ENCODE measurements around the gene ZNG1B. TPM values are rescaled to one million over a fixed set of nuclear protein-coding genes. Genes with fewer than 3 reads are reported as not detected.
"Not testable (repeated sequence)": the region's sequence is repeated elsewhere in the genome, so short reads cannot be mapped to it uniquely, and the experiment has no call there.

The ZNG1B gene
- total RNA-seq = 19.2 TPM

DNA sequence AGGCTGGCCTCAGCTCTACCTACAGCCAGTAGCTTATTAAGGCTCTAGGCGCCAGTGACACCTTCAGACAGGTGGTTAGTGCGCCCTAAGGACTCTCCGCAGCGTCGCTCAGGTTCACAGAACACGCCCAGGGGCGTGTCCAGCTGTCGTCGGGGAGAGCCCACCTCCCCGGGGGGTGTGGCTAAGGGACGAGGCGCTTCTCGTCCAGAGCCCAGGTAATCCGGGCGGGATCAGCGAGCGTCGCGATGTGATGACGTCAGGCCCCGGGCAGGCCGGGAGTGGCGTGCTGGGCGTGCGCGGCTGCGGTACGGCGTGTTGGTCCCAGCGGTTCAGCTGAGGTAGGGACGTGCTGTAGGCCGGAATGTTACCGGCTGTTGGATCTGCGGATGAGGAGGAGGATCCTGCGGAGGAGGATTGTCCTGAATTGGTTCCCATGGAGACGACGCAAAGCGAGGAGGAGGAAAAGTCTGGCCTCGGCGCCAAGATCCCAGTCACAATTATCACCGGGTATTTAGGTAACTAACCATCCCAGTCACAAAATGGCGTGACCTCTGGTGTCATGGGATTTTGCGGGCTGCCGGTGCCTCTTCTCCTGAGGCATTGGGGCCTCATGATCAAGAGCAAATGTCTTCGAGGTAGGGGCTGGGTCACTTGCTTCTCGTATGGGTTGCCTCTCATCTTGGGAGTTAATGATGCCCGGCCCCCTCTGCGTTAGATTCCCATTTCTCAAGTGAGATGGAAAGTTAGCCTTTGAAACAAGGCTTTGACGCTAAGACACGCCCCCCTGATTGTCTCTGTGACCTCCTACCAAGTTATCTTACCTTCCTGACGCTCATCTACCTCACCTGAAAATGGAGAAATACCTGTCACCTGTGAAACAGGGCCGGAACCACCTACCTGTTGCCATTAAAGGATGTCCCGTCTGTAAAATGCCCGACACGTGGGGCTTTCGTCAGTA lies at the start of gene ZNG1B:
TSS of gene ZNG1B (plus strand) at position 184 of the 958 bp plus-strand sequence. CDS start at position 362, 178 bp downstream.
- H3K9me3 ChIP-seq; H3K36me3 ChIP-seq; H3K27me3 ChIP-seq; intact Hi-C loops (cut with DNase I); H3K4me1 ChIP-seq: not testable (repeated sequence)
- peak in 1 of 2 donors; percentile 33 for TF ChIP-seq POLR2AphosphoS5 (IDR thresholded peaks at IDR 0.05; ENCODE audit: insufficient read depth in 1 of 2, low read depth in 1 of 2)
- H3K27ac ChIP-seq = peak within 1 kb of the TSS; percentile 73
- DNase-seq (ENCODE audit: extremely low spot score in 2 of 2) = peak in 1 of 2 donors; percentile 25
- H3K4me3 ChIP-seq = peak within 1 kb of the TSS; percentile 41 to 46

DNA sequence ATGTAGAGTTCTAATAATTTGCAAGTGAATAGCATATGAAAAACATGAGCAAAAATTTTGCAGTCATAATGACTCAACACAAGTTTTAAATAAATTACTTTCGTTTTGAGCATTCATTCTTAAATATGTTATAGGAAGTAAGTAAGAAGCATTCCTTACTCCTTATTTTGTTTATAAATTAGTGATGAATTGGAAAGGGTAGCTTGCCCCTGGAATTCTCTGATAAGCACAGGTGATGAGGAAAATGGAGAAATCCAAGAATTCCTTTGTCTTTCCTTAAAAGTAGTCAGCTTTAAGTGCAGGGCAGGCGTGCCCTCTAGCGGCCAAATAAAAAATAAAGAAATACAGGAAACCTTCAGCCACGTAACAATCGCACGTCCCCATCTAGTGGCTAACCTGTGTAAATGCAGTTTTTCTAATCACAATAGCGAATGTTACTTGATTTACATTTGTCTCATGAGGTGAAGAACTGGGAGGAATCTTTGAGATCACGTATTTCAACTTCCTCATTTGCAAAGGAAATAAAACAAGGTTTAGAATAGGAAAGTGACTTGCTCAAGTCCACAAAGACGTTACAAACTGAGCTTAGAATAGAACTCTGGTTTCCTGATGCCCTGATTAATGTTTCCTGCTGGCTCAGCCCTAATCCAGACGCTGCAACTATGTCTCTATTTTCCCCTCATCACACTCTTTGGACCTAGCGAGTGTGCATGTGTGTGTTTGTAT lies 47.2 kb upstream of the ZNG1B start:
- H3K36me3 ChIP-seq = no peaks in the 10 kb centered on the region
- no peaks in the 10 kb centered on the region for H3K27me3 ChIP-seq
- no peaks in the 10 kb centered on the region for H3K4me1 ChIP-seq
- intact Hi-C loops (cut with DNase I) = no loop called here
- TF ChIP-seq, protein P1, sequence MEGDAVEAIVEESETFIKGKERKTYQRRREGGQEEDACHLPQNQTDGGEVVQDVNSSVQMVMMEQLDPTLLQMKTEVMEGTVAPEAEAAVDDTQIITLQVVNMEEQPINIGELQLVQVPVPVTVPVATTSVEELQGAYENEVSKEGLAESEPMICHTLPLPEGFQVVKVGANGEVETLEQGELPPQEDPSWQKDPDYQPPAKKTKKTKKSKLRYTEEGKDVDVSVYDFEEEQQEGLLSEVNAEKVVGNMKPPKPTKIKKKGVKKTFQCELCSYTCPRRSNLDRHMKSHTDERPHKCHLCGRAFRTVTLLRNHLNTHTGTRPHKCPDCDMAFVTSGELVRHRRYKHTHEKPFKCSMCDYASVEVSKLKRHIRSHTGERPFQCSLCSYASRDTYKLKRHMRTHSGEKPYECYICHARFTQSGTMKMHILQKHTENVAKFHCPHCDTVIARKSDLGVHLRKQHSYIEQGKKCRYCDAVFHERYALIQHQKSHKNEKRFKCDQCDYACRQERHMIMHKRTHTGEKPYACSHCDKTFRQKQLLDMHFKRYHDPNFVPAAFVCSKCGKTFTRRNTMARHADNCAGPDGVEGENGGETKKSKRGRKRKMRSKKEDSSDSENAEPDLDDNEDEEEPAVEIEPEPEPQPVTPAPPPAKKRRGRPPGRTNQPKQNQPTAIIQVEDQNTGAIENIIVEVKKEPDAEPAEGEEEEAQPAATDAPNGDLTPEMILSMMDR (IDR thresholded peaks at IDR 0.05) = peak; percentile 47 to 98 (median 96)
- TF ChIP-seq POLR2A (IDR thresholded peaks at IDR 0.05) (no peak), POLR2AphosphoS5 (IDR thresholded peaks at IDR 0.05; ENCODE audit: insufficient read depth in 1 of 2, low read depth in 1 of 2) (peak in 1 of 2 donors; percentile 81)
- no peak overlapping the region for H3K27ac ChIP-seq
- peak overlapping the region in 1 of 2 donors; percentile 14 for H3K4me3 ChIP-seq
- H3K9me3 ChIP-seq = no peaks in the 10 kb centered on the region
- DNase-seq (ENCODE audit: extremely low spot score in 2 of 2) = no peak

DNA sequence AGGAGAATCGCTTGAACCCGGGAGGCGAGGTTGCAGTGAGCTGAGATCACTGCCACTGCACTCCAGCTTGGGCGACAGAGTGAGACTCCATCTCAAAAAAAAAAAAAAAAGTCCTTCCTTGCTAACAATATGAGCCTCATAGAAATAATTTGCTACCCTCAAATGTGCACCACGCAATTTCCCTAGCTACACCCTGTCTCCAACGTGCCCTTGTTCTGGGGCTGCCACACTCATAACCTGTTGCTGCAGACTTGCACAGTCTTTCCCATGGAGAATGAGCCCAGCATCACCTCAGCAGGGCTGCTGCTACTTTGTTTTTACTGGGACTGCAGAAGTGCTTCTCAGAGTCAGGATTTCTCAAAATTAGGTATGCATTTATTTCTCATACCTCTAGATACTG lies 46.4 kb upstream of the ZNG1B start:
- intact Hi-C loops (cut with DNase I) = no loop called here
- Histone ChIP-seq H3K27ac (no peak overlapping the region), H3K27me3 (no peaks in the 10 kb centered on the region), H3K9me3 (no peaks in the 10 kb centered on the region), H3K4me1 (no peaks in the 10 kb centered on the region), H3K4me3 (no peak overlapping the region), H3K36me3 (no peaks in the 10 kb centered on the region)
- no peak for DNase-seq (ENCODE audit: extremely low spot score in 2 of 2)
- TF ChIP-seq POLR2A (IDR thresholded peaks at IDR 0.05) = no peak
- TF ChIP-seq POLR2AphosphoS5 (IDR thresholded peaks at IDR 0.05; ENCODE audit: insufficient read depth in 1 of 2, low read depth in 1 of 2) = no peak
- TF ChIP-seq, protein P1 (IDR thresholded peaks at IDR 0.05) = no peak

DNA sequence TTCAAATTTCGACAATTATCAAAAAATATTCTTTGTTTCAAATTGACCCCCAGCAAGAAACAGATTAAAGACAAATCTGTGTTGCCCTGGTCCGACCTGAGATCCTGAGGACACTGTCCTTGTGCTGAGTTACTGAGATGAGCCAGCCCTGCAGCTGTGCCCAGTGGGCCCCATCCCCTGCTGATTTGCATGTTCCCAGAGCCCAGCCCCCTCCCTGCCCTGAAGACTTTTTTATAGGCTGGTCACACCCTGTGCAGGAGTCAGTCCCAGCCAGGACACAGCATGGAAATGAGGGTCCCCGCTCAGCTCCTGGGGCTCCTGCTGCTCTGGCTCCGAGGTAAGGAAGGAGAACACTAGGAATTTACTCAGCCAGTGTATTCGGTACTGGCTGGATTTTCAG lies 31.4 kb upstream of the ZNG1B start:
- H3K9me3 ChIP-seq = no peaks in the 10 kb centered on the region
- no peak overlapping the region for H3K27ac ChIP-seq
- no peak for DNase-seq (ENCODE audit: extremely low spot score in 2 of 2)
- no peaks in the 10 kb centered on the region for H3K27me3 ChIP-seq
- H3K36me3 ChIP-seq = no peaks in the 10 kb centered on the region
- H3K4me1 ChIP-seq = no peaks in the 10 kb centered on the region
- TF ChIP-seq, protein P1 (IDR thresholded peaks at IDR 0.05) = no peak
- TF ChIP-seq POLR2A (IDR thresholded peaks at IDR 0.05) = no peak
- TF ChIP-seq POLR2AphosphoS5 (IDR thresholded peaks at IDR 0.05; ENCODE audit: insufficient read depth in 1 of 2, low read depth in 1 of 2) = no peak
- intact Hi-C loops (cut with DNase I) = no loop called here
- H3K4me3 ChIP-seq = no peak overlapping the region

DNA sequence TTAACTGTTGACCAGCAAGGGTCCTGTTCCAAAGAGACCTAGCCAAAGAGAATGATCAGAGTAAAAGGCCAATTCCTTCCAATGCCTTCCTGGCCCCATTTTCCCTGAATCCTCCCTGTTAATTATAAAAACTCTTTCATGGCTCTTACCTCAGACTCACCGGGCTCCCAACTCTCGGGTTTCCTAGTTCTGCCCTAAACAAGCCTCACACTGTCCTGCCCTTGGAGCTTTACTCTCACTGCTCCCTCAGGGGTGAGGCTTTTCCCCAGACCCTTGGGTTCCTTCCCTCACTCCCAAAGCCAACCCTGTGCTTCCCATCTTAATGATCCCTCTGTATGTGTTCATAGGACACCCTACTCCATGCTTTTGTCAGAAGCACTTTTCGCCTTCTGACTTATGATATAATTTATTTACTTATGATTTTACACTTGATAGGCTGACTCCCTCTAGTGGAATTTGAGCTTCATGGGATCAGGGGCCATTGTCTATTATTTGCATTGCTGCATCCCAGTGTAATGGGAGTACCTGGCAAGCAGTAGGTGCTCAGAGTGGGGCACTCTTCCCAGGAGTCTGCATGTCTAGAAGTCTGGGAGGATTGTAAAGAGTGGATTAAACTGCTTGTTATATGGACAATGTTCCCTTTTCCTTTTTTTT lies 29.9 kb upstream of the ZNG1B start:
- H3K4me3 ChIP-seq = no peak overlapping the region
- intact Hi-C loops (cut with DNase I) = no loop called here
- no peak for TF ChIP-seq POLR2A (IDR thresholded peaks at IDR 0.05)
- TF ChIP-seq, protein P1 (IDR thresholded peaks at IDR 0.05) = no peak
- no peak for TF ChIP-seq POLR2AphosphoS5 (IDR thresholded peaks at IDR 0.05; ENCODE audit: insufficient read depth in 1 of 2, low read depth in 1 of 2)
- no peak for DNase-seq (ENCODE audit: extremely low spot score in 2 of 2)
- H3K9me3 ChIP-seq = no peaks in the 10 kb centered on the region
- no peaks in the 10 kb centered on the region for H3K4me1 ChIP-seq
- no peaks in the 10 kb centered on the region for H3K27me3 ChIP-seq
- no peaks in the 10 kb centered on the region for H3K36me3 ChIP-seq
- no peak overlapping the region for H3K27ac ChIP-seq

DNA sequence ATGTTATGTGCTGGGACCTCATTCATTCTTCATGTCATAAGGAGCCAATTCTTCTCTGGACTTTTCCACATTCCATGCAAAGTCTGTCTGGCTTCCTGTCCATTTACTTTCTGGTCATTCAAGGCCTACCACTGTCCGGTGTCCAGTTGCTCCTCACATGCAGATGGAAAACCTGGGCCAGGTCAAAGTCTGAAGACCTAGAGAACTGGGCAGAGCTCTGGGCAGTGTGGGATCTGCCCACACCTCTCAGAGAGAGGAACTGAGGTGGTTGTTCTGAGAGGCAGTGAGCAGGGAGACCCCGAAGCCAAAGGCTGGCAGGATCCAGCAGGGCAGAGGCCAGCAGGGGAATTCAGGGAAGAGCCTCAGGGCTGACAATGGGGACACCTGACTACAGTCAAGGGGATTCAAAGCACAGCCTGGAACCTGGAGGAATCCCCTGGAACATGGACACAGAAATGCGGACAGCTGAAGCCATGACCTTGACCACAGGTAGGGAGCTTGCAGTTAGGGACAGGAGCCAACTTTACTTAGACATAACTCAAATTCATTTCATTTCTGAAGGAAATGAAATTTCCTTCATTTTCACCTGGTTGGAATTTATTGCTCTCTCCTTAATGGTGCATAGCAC lies 25.7 kb upstream of the ZNG1B start:
- intact Hi-C loops (cut with DNase I); H3K4me1 ChIP-seq; H3K9me3 ChIP-seq; H3K27ac ChIP-seq; DNase-seq (ENCODE audit: extremely low spot score in 2 of 2); H3K27me3 ChIP-seq; H3K36me3 ChIP-seq; H3K4me3 ChIP-seq: not testable (repeated sequence)

DNA sequence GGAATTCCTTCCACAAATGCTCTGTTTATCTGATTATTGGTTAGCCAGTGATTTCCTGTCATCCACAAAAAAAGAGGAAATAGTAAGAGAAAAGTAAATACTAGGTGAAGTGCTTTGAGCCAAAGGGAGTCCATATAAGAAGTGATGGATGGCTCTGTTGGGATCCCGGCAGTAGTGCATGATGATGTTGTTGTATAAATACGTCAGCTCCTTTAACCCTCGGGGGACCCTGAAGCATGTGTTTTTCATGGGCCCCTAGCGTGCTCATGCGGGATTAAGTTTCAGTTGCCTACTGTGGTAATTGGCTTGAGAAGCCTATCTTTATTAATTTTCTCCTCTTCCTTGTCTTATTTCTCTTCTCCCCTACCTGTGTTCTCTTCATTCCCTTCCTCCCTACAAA lies 24.7 kb upstream of the ZNG1B start:
- intact Hi-C loops (cut with DNase I); DNase-seq (ENCODE audit: extremely low spot score in 2 of 2): not testable (repeated sequence)

More for the DNA sequence above, 24.7 kb upstream of the ZNG1B start:
- not testable (repeated sequence) for H3K4me1 ChIP-seq, H3K27me3 ChIP-seq, H3K36me3 ChIP-seq, H3K9me3 ChIP-seq, H3K4me3 ChIP-seq, H3K27ac ChIP-seq
